Measurements from ENCODE around the gene PRKCD.

GRCh38 chr3:53186726-53187125, 25.7 kb downstream of the PRKCD start:
- TF ChIP-seq EZH2 (IDR thresholded peaks at IDR 0.05; ENCODE audit: borderline replicate concordance, low read length) (no peak), CTCF (conservative IDR thresholded peaks at IDR 0.05 in 1 of 2, IDR thresholded peaks at IDR 0.05 in 1 of 2; ENCODE audit: extremely low read depth in 1 of 2, insufficient read depth in 1 of 2, low read depth in 1 of 2, low read length in 2 of 2) (no peak)

All from mammary epithelial cell (primary cell).